ENCODE data around the gene DSG4. TPM values are rescaled to one million over a fixed set of nuclear protein-coding genes. Genes with fewer than 3 reads are reported as not detected.

DSG4 gene
- polyA plus RNA-seq, 3 donors: not detected

DNA sequence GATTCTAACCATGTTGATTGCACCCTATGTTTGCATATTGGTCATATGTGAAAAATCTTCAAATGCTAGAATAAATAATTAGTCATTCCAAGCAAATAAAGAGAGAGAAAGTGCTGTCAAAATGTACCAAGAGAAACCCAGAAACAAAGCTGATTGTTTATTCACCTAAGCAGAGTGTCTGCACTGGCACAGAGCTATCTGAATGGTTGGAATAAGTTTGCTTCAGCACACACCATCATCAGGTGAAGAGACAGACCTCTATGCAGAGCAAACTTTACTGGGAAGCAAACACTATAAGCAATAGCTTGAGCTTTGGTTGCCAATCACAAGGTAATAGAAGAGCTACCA lies 25.4 kb downstream of the DSG4 start:
- TF ChIP-seq, protein P1, sequence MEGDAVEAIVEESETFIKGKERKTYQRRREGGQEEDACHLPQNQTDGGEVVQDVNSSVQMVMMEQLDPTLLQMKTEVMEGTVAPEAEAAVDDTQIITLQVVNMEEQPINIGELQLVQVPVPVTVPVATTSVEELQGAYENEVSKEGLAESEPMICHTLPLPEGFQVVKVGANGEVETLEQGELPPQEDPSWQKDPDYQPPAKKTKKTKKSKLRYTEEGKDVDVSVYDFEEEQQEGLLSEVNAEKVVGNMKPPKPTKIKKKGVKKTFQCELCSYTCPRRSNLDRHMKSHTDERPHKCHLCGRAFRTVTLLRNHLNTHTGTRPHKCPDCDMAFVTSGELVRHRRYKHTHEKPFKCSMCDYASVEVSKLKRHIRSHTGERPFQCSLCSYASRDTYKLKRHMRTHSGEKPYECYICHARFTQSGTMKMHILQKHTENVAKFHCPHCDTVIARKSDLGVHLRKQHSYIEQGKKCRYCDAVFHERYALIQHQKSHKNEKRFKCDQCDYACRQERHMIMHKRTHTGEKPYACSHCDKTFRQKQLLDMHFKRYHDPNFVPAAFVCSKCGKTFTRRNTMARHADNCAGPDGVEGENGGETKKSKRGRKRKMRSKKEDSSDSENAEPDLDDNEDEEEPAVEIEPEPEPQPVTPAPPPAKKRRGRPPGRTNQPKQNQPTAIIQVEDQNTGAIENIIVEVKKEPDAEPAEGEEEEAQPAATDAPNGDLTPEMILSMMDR (IDR thresholded peaks at IDR 0.05): no peak
- no peak overlapping the region for H2AFZ ChIP-seq (ENCODE audit: insufficient read depth, low read depth, low read length, poor library complexity, severe bottlenecking)
- no peaks in the 10 kb centered on the region for H3K4me1 ChIP-seq (ENCODE audit: control insufficient read depth in 1 of 2, insufficient read depth in 2 of 2, low read length in 2 of 2)
- H3K27me3 ChIP-seq (ENCODE audit: control insufficient read depth in 2 of 2, insufficient read depth in 2 of 2, low read length in 2 of 2): no peaks in the 10 kb centered on the region
- H3K9me3 ChIP-seq (replicated peaks in 1 of 2; ENCODE audit: control insufficient read depth in 1 of 2, insufficient read depth in 1 of 2, low read length in 2 of 2): no peaks in the 10 kb centered on the region
- no peak overlapping the region for H3K4me2 ChIP-seq (replicated peaks; ENCODE audit: extremely low read depth, low read length, poor library complexity, severe bottlenecking)
- Mint-ChIP-seq H3K4me3 (no peak overlapping the region), H3K9me3 (no peaks in the 10 kb centered on the region), H3K27me3 (ENCODE audit: low read depth in 3 of 3) (peaks cover 0 to 2% (median 0%) of the 10 kb centered on the region in 3 donors), H3K27ac (no peak overlapping the region), H3K4me1 (no peaks in the 10 kb centered on the region), H3K36me3 (no peaks in the 10 kb centered on the region)
- intact Hi-C loops (cut with micrococcal nuclease): loop anchor here in 1 of 2 donors (10.0 kb wide), 1 partner anchor 77 kb away; no protein-coding TSS in a partner anchor
- H3K9ac ChIP-seq (ENCODE audit: insufficient read depth, low read length, poor library complexity, severe bottlenecking): no peak overlapping the region
- no peaks in the 10 kb centered on the region for H3K36me3 ChIP-seq (replicated peaks in 1 of 2; ENCODE audit: control insufficient read depth in 1 of 2, insufficient read depth in 2 of 2, low read length in 2 of 2)
- no peak for DNase-seq
- no peak overlapping the region for H3K4me3 ChIP-seq (replicated peaks in 1 of 3; ENCODE audit: low read depth in 2 of 3, low read length in 3 of 3)
- no peak overlapping the region for H3K27ac ChIP-seq (ENCODE audit: low read depth in 1 of 2, low read length in 2 of 2)
- no peaks in the 10 kb centered on the region for H3K79me2 ChIP-seq (ENCODE audit: insufficient read depth, low read length)
- H4K20me1 ChIP-seq (ENCODE audit: insufficient read depth, low read length): no peaks in the 10 kb centered on the region

DNA sequence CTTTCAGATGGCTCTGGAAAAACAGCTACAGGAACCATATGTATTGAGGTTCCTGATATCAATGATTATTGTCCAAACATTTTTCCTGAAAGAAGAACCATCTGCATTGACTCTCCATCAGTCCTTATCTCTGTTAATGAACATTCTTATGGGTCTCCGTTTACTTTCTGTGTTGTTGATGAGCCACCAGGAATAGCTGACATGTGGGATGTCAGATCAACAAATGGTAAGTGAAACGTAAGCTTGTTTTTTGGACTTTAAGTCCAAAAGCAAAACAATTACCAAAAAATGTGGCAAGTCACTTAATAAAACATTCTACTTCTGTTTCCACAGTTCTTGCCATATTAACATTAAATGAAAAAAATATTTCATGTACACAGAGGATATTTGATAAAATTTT lies 26.8 kb downstream of the DSG4 start:
- intact Hi-C loops (cut with micrococcal nuclease): loop anchor here in 1 of 2 donors (10.0 kb wide), 1 partner anchor 79 kb away; no protein-coding TSS in a partner anchor
- H3K27ac Mint-ChIP-seq: no peak overlapping the region
- DNase-seq: no peak
- no peaks in the 10 kb centered on the region for H3K4me1 Mint-ChIP-seq
- no peak overlapping the region for H3K9ac ChIP-seq (ENCODE audit: insufficient read depth, low read length, poor library complexity, severe bottlenecking)
- H3K9me3 ChIP-seq (replicated peaks in 1 of 2; ENCODE audit: control insufficient read depth in 1 of 2, insufficient read depth in 1 of 2, low read length in 2 of 2): no peaks in the 10 kb centered on the region
- H3K36me3 Mint-ChIP-seq: no peaks in the 10 kb centered on the region
- peaks cover 0 to 2% (median 0%) of the 10 kb centered on the region in 3 donors for H3K27me3 Mint-ChIP-seq (ENCODE audit: low read depth in 3 of 3)
- no peaks in the 10 kb centered on the region for H3K27me3 ChIP-seq (ENCODE audit: control insufficient read depth in 2 of 2, insufficient read depth in 2 of 2, low read length in 2 of 2)
- H3K4me1 ChIP-seq (ENCODE audit: control insufficient read depth in 1 of 2, insufficient read depth in 2 of 2, low read length in 2 of 2): no peaks in the 10 kb centered on the region
- TF ChIP-seq, protein P1 (IDR thresholded peaks at IDR 0.05): no peak
- H3K4me3 ChIP-seq (replicated peaks in 1 of 3; ENCODE audit: low read depth in 2 of 3, low read length in 3 of 3): no peak overlapping the region
- no peaks in the 10 kb centered on the region for H3K79me2 ChIP-seq (ENCODE audit: insufficient read depth, low read length)
- H3K4me2 ChIP-seq (replicated peaks; ENCODE audit: extremely low read depth, low read length, poor library complexity, severe bottlenecking): no peak overlapping the region
- no peak overlapping the region for H3K27ac ChIP-seq (ENCODE audit: low read depth in 1 of 2, low read length in 2 of 2)
- H3K4me3 Mint-ChIP-seq: no peak overlapping the region
- H4K20me1 ChIP-seq (ENCODE audit: insufficient read depth, low read length): no peaks in the 10 kb centered on the region
- whole genome bisulfite sequencing (ENCODE audit: insufficient coverage): 100% methylated on average over 1 of the region's 2 CpGs
- no peaks in the 10 kb centered on the region for H3K36me3 ChIP-seq (replicated peaks in 1 of 2; ENCODE audit: control insufficient read depth in 1 of 2, insufficient read depth in 2 of 2, low read length in 2 of 2)
- no peak overlapping the region for H2AFZ ChIP-seq (ENCODE audit: insufficient read depth, low read depth, low read length, poor library complexity, severe bottlenecking)
- H3K9me3 Mint-ChIP-seq: no peaks in the 10 kb centered on the region

Measured in CD14-positive monocyte (primary cell).